Body of pancreas (tissue), 4 donors: Measurements from ENCODE around the gene CDC42EP5.

Experiments used
- CTCF ChIP-seq, 7 experiments: fragments of 450-650 bp in 4 of 7; fragments of 200-600 bp in 3 of 7; sonication (generic) in 3 of 7; IDR thresholded peaks; one replicate each; pipeline ENCODE4 v1.5.1; 2016 to 2019; ENCODE audit warnings: antibody characterized with exemption in 7 of 7
- POLR2A ChIP-seq, 3 donors: fragments of 450-650 bp; IDR thresholded peaks; one replicate each; pipeline ENCODE4 v1.6.1; 2016; ENCODE audit warnings: antibody characterized with exemption in 3 of 3, mild to moderate bottlenecking in 2 of 3

GRCh38 chr19:54415901-54416673 lies 57.0 kb downstream of the CDC42EP5 start:
- TF ChIP-seq CTCF (IDR thresholded peaks at IDR 0.05) (no peak), POLR2A (IDR thresholded peaks at IDR 0.05) (no peak)
